ENCODE results near the gene PPP2R3B. TPM values are rescaled to one million over a fixed set of nuclear protein-coding genes. Genes with fewer than 3 reads are reported as not detected.

Gene PPP2R3B
- total and polyA plus RNA-seq, 2 of the 4 experiments (the other 2 are of a cell fraction), result 13.2 to 13.3 TPM

- Histone ChIP-seq H3K4me1 (ENCODE audit: control insufficient read depth, insufficient read depth, low read length) (no peaks in the 10 kb centered on the region), H3K56ac (ENCODE audit: extremely low read depth, insufficient read depth, low read length) (no peak overlapping the region), H2BK120ac (ENCODE audit: low read depth, low read length) (no peak overlapping the region), H3K4me3 (ENCODE audit: insufficient read depth, low read depth, low read length) (no peak overlapping the region), H3K18ac (ENCODE audit: low read depth, low read length) (no peak overlapping the region), H3K14ac (replicated peaks; ENCODE audit: low read depth, low read length) (no peak overlapping the region), H2AFZ (replicated peaks; ENCODE audit: low read length, poor library complexity) (no peak overlapping the region), H3K9ac (ENCODE audit: low read depth, low read length) (no peak overlapping the region), H3K23ac (ENCODE audit: low read depth, low read length) (no peak overlapping the region), H4K91ac (ENCODE audit: insufficient read depth, low read depth, low read length) (no peak overlapping the region), H2BK20ac (ENCODE audit: low read depth, low read length) (no peak overlapping the region), H2BK15ac (ENCODE audit: low read depth, low read length) (no peak overlapping the region), H4K5ac (ENCODE audit: low read depth, low read length) (no peak overlapping the region), H3K36me3 (ENCODE audit: control insufficient read depth, insufficient read depth, low read length) (no peaks in the 10 kb centered on the region), H3K9me1 (ENCODE audit: insufficient read depth, low read length) (no peaks in the 10 kb centered on the region), H3K4me2 (ENCODE audit: low read depth, low read length) (no peak overlapping the region), H2BK5ac (ENCODE audit: low read depth, low read length, poor library complexity, severe bottlenecking) (no peak overlapping the region), H3K27ac (ENCODE audit: insufficient read depth, low read length) (no peak overlapping the region), H4K20me1 (ENCODE audit: insufficient read depth, low read length) (no peaks in the 10 kb centered on the region), H2AK9ac (replicated peaks; ENCODE audit: low read depth, low read length, poor library complexity) (no peak overlapping the region), H4K8ac (ENCODE audit: low read depth in 2 of 2, low read length in 2 of 2) (no peak overlapping the region), H3K79me1 (ENCODE audit: low read depth in 1 of 2, low read length in 2 of 2) (0 out of 4 replicates have a peak, but pooled peaks cover 0 to 7% of the 10 kb centered on the region in 2 experiments), H3K4ac (ENCODE audit: low read depth, low read length) (no peak overlapping the region), H2AK5ac (ENCODE audit: low read depth, low read length) (no peak overlapping the region), H3K9me3 (ENCODE audit: control insufficient read depth, insufficient read depth, low read length) (no peaks in the 10 kb centered on the region), H3K27me3 (ENCODE audit: control insufficient read depth, insufficient read depth, low read length) (no peaks in the 10 kb centered on the region)
- intact Hi-C loops (cut with micrococcal nuclease) (no loop called here), dilution Hi-C loops (cut with HindIII; ENCODE audit: low sequenced_read_pairs, unreplicated experiment) (no loop called here), in situ Hi-C loops (cut with MboI; ENCODE audit: low sequenced_read_pairs) (no loop called here)
- CTCF ChIA-PET, result no interaction called here
- no peak for DNase-seq
- ATAC-seq (ENCODE audit: low read depth), result no peak
- no TSS peak for BruUV-seq (replicated peaks)
- POLR2A ChIA-PET (ENCODE audit: unreplicated experiment), result no interaction called here
- TF ChIP-seq RFX5 (IDR thresholded peaks at IDR 0.05; ENCODE audit: low read depth, low read length) (no peak), MAFK (IDR thresholded peaks at IDR 0.05; ENCODE audit: low read depth, low read length) (no peak), SMC3 (IDR thresholded peaks at IDR 0.05; ENCODE audit: low read depth, low read length) (no peak), USF2 (IDR thresholded peaks at IDR 0.05; ENCODE audit: low read depth, low read length) (no peak)
- WGBS, 2 experiments (ENCODE audit: extremely low coverage in 2 of 2, insufficient read length in 1 of 2), result 97% methylated on average over 7 of the region's 12 CpGs; no CpG with 5 or more reads in 1 of the 2 experiments
Observed at GRCh38 chrX:389021-389441, 2.3 kb upstream of the PPP2R3B start.
